GM18511 (cell line): ENCODE data around the gene GH1.

Source experiments
- ATAC-seq: cut with Tn5 transposase; IDR thresholded peaks from one replicate; pipeline ENCODE4 v1.9.1; 2021; ENCODE audit warnings: mild to moderate bottlenecking, moderate library complexity; ENCODE audit not compliant: unreplicated experiment

GH1 gene

DNA sequence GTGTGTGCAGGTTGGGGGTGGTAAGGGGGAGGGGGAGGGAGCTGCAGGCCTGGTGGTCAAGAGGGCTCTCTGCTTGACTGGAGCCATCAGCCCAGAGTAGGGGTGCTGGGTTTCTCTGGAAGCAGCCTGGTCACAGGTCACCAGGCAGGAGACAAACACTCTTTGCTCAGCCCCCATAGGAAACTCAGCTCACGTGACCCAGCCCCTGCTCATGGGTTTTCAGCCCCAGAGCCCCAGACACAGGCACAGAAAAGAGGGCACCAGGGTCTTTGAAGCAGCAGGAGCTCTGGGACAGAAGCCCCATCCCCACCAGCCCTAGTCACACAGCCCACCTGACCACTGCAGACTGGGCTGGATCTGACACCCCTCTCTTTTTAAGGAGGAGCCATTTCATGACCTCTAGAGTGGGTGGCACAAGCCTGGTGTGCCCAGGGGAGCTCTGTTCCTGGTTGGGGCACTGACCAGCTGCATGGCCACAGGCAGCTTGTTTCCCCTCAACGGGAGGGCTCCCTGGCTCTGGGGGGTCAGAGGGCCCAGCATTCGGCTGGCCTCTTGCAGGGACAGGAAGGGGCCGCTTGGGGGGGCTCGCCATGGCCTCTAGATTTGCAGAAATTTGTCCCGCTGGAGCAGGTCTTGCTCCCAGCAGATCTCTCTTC is 27.3 kb upstream of the GH1 start:
- ATAC-seq: peak; percentile 59

DNA sequence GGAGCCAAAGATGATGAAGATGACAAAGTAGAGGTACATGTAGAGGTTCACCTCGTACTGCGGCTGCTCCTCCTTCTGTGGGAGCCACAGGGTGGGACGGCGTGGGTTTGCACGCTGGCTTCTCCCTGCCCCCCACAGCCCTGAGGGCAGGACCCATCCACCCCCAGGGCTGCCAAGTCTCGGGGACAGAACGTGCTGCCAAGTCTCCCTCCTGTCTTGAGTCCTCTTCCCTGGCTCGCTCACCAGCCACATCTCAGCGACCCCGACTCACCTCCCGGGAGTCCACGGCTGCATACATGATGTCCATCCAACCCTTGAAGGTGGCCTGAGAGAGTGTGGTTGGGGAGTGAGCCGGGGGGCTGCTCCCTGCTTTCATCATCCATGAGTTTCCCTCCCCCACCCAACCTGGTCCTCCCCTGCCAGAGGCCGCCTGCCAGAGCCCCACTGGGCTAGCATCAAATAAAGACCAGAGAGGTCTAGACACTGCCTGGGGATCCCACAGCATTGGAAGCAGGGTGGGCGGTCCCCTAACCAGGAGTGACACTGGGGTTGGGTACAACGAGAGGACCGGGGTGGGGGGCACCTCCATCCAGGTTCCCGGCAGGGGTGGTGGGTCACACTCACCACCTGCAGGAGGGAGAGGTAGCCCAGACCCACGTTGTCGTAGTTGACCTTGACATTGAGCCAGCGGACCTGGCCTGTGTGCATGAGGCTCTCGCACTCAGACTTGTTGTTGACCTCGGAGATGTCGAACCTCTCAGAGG is 26.3 kb upstream of the GH1 start:
- ATAC-seq: no peak

DNA sequence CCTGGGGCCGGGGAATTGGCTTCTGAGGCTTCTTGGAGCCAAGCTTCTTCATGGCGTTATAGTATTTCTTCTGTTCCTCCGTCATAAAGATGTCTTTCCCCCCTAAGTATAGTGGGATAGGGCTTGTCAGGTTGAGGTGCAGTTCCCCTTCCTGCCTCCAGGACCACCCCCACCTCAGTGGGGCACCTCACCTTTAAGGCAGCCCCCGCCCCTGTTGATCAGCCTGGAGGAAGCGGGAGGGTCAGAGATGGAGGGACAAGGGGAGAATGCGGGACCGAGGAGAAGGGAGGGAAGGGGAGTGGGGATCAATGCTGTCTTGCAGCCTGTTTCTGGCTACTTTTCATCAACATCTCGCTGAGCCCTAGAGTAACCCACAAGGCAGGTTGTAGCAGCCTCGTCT is 25.1 kb upstream of the GH1 start:
- no peak for ATAC-seq

DNA sequence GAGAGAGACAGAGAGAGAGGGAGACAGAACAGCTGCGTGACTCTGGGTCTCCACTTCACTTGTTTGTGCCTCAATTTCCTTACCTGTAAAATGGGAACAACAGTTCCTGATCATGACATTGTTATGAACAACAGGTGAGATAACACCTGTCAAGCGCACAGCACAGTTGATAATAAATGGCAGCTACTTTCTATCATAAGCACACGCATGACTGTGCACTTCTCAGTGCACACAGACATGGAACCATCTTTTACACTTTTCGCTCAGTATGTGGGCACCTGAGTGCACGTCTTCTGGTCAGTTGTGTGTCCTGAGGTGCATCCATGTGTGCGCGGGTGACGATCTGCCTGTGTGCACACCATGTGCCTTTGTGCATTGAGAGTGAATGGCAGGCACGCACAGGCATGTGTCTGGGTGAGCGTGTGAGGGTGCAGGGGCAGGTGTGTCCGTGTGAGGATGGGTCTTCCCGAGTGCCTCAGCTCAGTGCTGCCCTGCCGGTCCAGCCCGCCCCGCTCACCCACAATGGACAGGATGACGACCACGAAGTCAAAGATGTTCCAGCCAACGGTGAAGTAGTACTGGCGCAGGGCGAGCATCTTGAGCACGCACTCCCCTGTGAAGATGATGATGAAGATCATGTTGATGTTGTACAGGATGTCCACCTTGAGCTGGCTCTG is 23.8 kb upstream of the GH1 start:
- no peak for ATAC-seq

DNA sequence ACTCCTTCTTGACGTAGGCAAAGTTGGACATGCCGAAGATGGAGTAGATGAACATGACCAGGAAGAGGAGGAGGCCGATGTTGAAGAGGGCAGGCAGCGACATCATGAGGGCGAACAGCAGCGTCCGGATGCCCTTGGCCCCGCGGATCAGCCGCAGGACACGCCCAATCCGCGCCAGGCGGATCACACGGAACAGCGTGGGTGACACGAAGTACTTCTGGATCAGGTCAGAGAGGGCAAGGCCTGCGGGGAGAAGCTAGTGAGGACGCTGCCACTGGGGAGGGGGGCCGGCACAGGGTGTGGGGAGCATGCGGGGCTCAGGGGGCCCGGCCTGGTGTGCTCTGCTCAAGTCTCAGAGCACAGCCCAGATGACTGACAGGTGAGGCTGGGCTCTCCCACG is 23.1 kb upstream of the GH1 start:
- no peak for ATAC-seq

DNA sequence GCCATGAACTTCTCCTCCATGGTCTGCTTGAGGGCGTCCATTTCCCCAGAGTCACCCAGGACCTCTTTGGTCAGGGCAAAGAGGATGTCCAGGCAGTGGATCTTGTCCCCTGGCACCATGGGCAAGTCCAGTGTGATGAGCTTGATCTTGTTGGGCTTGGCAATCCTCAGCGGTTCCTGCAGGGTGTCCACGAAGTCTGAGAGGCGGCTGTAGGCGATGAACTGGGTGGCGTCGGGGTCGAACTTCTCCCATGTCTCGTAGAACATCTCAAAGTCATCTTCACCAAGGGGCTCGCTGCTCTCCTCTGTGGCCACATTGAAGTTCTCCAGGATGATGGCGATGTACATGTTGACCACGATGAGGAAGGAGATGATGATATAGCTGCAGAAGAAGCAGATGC is 22.5 kb upstream of the GH1 start:
- ATAC-seq: no peak

DNA sequence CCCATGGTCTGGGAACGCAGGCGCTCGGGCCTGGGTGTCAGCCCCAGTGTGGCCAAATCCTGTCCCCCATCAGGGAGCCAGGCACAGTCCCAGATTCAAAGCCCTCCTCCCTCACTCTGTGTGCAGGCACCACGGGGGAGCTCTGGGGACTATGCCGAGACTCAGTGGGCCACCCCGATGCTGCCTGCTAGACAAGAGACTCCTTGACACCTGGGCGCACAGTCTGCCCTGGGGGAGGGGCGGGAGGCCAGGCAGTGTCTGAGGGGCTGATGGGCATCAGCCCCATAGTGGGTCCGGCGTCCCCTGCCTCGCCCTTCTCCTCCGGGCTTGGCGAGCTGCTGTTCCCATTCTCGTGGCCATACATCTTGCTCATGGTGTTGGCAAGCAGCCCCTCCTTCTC is 21.9 kb upstream of the GH1 start:
- ATAC-seq: no peak

DNA sequence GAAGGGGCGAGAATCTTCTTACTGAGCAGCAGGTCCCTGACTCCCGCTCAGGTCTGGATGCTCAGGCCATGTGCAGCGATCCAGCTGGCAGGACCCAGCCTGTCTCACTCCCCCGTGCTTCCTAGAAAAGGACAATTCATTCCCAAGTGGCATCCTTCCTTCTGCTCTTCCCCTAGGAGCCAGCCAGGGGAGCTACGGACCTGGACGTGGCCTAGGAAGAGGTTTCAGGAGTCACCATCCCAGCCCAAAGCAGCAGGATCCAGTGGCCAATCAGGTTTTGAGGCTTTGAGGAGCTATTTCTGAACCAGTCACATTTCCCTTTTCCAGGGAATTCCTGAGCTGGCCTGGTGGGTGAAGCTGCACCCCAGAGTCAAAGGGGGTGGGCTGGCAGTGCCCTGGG is 21.2 kb upstream of the GH1 start:
- ATAC-seq: no peak

DNA sequence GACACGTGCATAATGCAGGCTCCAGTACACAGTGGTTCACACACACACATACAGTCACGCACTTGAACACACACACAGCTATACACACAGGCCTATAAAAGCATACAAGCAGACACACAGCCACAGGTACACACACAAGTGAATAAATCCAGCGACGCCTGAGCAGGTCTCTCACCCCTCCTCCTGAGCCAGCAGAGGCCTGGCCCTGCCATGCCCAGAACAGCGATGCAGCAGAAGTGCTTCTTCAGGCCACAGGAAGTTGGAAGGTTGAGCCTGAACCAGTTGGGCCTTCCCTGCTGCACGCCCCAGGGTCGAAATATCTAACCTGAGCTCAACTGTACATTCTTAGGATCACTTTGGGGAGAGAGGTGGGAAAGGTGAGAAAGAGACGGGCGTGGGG is 20.8 kb upstream of the GH1 start:
- ATAC-seq: no peak

DNA sequence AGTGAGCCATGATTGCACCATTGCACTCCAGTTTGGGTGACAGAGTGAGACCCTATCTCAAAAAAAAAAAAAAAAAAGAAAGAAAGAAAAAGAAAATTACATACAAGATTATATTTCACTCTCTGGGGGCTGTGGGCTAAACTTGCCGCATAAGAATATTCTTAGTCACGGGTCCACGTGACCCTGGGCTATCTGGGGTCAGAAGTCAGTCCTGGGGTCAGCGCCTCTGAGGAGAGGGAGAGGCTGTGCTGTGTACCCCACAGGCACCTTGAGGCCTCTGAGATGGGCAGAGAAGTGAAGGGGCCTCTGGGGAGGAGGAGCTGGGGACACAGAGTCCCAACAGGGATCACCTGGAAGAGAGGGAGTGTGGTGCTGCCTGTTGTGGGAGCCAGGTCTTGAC is 19.3 kb upstream of the GH1 start:
- ATAC-seq: no peak

DNA sequence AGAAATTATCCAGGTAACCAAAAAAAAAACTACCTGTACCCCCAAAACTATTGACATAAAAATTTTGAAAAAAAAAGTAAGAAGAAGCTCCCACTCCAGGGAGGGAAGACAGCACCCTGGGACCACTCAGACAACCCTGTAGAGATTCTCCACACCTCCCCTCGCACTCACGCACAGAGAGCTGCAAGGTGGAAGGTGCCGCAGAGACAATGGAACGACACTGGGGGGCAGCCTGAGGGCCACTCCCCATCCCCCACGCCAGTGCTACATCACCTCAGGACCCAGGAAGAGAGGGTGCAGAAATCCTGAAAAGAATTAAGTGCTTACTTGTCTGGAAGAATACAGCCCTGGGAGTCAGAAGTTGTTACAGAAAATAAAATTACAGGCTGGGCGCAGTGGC is 18.7 kb upstream of the GH1 start:
- ATAC-seq: no peak

DNA sequence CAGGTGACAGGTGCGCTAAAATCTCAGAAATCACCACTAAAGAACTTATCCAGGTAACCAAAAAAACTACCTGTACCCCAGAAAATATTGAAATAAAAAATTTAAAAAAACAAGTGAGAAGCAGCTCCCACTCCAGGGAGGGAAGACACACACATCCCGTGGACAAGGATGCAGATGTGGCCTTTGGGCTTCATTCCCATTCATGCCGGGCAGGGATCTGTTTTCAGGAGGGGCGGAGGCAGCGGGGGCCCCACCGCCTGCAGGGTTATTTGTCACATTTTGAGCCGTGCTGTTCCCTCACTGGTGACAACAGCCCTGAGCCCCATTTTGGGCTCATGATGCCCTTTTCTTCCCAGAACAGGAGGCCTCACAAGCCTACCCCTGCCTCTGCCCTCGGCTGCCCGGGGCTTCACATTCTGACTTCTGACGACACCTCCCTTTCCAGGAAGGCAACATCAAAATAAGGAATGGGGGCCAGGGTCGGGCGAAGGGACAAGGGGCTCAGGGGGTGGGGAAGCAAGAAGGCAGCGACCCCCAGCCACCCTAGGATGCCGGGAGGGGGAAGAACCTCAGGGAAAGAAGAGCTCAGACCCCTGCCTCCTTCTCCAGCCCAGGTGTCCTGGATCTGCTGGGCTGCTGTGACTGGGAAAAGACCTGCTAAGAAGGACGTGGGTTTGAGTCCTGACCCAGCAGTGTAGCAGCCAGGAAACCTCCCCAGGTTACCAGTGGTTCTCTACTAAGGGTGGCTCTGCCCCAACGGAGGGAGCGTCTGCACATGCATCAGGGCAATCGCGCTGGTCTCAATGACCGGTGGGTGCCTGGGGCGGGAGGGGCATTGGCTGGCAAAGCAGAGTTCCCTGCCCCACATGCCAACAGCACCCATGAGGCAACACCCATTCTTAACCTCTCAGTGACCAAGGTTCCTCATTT is 15.8 kb upstream of the GH1 start:
- ATAC-seq: no peak

DNA sequence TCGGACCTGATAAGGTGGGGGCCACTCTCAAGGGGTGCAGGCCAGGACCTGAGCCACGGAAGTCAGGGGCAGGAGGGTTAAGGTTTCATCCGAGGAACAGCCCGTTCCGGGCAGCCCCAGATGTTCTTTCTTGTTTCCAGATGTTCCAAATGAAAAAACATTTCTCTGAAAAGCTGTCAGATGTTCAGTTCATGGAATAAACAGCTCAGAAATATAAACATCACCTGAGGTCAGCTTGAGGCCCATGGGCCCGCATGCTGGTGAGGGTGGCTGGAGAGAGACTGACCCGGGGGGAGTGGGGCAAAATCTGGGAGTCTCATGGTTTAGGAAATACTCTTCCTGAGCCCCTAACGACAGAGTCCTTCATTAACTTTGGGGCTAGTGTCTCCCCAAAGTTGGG is 15.0 kb upstream of the GH1 start:
- ATAC-seq: no peak

DNA sequence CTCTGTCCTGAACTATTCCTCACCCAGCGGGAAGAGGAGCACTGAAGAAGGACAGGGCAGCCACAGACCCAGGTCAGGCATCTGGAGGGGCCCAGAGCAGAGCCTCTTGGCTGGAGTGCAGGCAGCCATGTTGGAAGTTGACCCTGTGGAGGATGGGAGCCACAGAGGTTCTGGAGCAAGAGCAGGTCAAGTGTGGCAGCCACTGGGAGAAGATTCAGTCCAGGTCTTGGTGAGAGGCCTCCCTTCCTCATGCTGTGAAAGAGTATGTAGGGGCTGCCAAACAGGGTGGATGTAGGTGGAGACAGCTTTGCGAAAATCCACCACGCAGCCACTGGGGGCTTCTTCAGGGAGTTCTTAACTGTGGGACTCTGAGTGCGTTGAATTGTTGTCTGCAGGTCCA is 14.1 kb upstream of the GH1 start:
- no peak for ATAC-seq

DNA sequence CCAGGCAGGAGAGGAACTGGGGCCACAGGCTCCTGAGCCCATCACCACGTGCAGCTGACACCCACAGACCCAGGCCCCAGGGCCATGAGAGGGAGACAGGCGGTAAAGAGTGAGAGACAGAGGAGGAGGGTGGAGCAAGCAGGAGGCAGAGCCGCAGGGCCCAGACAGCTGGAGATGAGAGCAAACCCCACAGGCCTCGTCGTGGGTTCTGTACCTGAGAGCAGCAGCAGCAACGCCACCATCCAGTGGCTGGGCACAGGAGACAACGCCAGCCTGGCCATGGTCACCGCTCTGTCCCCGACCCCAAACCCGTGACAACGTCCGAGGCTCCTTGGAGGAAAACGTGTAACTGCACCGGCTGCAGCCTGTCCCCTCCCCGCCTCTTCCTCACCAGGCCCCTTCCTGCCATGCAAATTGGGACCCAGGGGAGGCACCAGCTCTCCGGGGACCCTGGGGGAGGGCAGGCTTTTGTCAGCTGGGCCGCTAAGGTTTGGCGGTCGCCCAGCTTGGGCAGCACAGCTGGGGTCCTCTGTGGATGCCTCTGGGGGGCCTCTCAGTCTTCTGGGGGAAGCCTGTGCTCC is 13.4 kb upstream of the GH1 start, which contains the start of gene CD79B:
TSS of gene CD79B (minus strand) at position 351 of the 581 bp plus-strand sequence. CDS start at position 281, 70 bp downstream.
- peak; percentile 86 for ATAC-seq

DNA sequence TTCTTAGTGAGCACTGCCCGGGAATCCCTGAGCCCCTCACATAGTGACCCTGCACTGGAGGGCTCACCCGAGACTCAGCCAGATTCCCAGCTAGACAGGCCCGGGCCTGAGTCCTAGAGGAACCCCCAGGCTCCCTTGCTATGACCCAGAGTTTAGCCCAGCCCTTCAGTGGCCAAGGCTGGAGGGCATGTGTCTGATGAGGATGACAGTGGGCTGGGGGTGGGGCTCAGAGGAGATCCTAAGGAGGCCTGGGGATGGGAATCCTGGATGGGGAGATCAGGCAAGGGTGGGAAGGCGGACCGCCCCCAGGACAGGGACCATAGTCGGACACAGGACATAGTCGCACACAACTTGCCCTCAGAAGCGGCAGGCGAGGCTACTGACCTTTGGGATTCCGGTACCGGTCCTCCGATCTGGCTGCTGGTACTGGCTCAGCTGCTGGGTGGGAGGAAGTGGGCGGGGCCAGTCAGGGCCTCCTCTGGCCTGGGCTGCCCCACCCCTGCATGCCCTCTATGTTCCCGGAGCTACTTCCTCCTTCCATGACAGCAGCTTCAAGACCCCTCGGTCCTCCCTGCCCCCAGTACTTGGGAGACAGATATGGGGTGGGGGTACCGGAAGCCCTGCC is 12.4 kb upstream of the GH1 start:
- ATAC-seq: peak; percentile 45

DNA sequence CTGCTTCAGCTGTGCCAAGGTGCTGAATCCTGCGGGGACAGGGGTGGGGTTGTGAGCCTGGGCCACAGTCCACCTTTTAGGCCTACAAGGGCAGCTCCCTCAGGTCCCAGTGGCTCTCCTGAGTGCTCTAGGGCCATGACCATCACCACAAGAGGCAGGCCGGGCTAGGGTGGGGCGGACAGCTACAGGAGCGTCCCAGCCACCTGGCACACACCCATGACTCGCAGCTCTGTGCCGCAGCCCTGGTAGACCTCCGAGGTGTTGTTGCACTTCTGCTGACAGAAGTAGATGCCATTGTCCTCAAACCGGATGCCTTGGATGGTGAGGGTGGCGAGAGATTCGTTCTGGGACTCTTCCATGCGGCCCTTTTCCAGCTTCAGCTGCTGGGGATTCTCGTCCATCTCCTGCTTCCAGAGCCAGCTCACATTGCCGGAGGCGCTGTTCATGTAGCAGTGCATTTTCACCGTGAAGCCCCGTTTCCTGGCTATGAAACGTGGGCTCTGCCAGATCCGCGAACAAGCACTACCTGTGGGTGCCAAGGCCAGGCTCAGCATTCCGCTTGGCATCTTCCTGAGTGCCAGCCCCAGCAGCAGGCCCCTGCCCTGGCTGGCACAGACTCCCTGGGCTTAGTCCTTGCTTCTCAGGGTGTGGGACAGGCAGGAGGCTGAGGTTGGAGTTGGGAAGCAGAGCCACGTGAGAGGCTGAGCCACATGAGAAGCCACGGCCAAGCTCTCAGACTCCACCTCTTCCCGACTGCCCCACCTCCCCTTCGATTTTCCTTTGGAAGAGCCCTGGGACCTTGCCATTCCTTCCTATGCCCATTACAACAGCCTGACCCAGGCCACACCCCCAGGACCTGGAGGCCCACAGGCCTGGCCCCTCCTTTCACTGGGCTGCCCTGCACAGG is 11.5 kb upstream of the GH1 start:
- ATAC-seq: no peak

DNA sequence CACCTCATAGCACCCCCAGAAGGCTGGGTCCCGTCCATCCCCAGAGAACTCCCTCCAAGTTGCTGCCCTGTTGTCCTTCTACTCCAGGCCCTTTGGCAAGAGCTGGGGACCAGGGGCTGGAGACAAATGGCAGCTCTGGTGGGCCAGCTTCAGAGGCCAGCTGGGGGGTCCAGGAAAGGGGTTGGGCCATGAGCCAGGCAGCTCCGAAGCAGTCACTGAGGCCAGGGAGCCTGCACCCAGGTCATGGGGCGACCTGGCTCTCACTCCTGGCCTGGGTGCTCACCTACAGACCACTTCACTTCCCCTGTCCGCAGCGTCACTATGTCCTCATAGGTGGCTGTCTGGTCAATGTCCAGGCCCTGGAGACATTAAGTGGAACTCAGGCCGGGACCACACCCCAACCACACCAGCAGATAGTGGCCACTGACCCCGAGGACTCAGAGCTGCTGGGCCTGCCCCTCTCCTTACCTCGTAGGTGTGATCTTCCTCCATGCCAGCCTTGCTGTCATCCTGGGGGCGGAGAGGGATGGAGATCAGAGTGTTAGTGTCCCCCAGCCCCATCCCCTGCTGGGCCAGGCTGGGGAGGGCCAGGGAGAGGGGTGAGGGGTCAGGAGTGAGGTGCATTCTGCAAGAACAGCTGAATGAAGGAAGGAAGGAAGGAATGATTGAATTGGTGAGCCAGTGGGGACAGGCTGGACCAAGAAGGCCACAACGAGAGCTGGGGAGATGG is 10.5 kb upstream of the GH1 start:
- no peak for ATAC-seq
